ENCODE results near the gene TCF4.

The TCF4 gene

DNA sequence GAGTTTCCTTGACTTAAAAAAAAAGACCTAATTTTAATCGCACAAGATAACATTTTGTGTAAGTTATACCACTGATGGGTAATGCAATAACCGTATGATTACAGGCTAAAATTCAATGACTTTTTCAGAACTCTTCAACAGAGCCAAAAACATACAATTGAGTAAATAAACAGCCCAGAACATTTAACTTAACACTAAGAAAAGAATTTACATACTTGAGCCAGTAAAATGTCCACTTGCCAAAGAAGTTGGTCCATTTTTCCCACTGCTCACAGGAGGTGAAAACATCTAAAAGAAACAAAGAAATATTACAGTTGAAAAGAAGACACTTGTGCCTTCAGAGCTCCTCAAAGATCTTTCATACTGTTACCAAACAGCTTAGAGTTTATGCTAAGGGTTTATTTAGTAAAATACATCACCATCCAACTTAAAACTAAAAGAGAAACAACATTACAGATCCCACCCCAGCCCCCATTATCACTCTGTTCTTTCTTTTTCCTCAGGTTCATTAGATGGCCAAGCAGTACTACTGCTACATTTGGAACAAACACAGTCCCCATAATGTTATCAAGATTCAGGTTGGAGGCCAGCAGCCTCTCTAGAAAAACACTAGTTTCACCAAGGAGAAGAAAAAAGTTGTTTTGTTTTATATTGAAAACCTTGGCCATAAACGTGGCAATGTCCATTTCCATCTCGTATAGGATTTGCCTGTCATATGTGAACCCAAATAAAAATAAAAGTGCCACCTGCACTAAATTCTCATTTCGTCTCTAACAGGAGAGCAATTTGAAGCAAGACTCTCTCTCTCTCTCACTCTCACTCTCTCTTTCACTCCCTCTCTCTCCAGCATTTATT is 2.7 kb downstream of the TCF4 start:
- DNase-seq, result no peak

DNA sequence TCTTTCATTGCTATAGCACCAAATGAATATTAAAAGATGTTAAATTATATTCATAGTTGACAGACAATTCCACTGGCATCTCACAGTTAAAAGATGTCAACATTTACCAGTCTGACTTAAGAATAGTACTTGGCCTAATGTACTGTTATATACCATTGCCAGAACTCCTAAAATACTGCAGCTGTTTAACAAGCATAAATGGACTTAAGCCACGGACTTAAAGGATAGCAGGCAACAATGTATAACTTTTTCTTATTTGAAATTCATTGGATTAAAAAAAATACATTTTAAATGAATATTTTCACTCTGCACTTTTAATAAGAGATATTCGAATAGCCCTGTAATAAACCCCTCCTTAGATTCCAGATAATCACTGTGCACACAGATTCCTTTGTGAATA is 3.8 kb downstream of the TCF4 start:
- DNase-seq, result no peak

- DNase-seq, result no peak
Measured at GRCh38 chr18:55582325-55582724, 5.7 kb downstream of the TCF4 start.

DNA sequence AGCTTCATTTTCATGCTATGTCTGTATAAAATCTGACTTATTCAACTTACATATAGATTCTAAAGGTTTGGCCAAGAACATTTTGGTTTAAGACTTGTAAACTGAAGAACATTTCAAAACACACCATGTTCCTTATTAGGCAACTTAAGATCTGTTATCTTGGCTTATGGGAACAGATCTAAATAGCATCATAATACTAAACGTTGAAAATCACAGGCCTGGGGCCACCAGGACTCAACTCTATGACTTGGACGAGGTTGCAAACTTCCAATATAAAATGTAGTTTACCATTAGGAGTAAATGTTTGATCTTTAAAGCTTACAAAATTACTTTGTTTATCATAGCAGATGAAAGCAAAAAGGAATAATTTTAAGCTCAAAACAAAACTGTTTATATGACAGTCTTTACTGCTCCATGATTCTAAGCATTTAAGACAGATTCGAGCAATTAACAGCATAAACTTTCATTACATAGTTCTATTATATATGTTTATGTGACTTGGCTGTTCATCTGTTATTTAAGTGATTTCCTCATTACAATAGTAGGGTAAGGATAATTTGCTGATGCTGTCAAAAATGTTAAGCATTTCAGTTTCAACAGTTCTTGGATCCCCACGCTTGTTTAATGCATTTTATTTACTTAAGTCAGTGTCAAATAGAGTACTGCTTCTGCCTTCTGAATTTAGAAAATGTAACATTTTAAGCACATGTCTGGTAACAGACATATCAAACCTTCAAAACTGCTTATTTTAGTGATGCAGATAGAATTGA is 8.3 kb downstream of the TCF4 start:
- DNase-seq, result no peak

DNA sequence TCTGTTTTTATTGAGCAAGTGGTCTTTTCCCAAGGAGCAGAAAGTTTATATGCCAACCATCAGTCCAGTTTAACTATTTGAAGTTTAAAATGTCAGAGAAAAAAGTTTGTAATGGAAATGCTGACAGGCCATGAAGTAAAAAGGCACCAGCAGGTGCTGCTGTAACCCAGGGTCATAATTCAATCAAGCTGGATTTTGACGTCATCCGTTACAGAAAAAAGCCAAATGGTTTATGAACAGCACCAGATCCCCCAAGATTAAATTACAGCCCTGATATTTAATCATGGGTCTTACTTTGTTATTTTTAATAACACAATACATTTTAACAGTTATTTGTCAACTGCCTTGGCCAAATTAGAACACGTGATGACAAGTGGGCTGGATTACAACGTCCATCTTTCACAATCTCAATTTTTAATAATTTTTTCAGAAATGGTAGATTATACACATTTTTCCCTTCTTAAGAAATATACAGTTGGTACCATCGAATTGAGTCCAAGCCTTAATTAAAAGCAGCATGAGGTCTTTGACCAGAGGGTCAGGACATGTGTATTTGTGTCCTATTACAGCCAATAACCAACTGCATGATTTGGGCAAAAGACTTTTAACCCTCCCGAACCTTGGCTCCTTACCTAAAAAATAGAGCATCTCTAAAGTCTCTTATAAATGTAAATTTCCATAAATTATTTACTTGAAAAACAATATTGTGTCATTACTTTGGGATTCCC is 10.0 kb downstream of the TCF4 start:
- DNase-seq, result no peak

DNA sequence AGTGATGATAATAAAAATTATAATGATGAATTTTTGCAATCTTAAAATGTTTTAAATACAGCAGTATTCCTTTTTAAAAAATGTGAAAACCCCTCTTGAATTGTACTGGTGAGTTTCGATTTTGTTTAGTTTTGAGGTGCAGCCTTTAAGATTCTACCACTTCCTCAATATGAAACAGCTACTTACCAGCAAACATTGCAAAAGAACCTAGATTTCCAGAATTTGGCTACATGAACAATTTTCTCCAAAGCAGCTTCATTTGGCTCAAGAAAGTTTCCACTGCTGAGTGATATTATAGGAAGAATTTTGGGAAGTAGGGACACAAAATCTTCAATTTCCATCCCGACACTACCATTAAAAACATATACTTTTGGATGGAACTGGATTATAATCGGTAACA is 12.0 kb downstream of the TCF4 start:
- no peak for DNase-seq

- DNase-seq, result no peak
Measured at GRCh38 chr18:55575066-55575465, 12.9 kb downstream of the TCF4 start.

DNA sequence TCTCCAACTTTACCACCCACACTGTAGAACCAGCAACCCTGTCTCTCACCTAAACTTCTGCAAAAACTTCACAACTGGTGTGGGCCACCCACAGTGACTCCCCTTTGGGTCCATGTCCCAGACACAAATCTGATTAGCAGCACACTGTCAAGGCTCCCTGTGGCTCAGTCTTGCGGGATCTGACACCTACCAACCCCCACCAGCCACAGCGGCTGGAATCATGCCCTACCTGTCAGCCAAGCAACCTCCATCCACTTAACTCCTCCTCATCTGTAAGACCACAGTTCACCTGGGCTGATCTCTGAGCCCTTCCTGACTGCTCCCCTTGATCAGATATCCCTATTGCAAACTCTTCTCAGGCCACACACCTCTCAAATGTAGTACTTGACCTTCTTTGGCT is 14.6 kb downstream of the TCF4 start:
- DNase-seq, result no peak

- no peak for DNase-seq
Measured at GRCh38 chr18:55570966-55571365, 17.0 kb downstream of the TCF4 start.

- no peak for DNase-seq
Measured at GRCh38 chr18:55566456-55566935, 21.5 kb downstream of the TCF4 start.

- no peak for DNase-seq
Measured at GRCh38 chr18:55559739-55560138, 28.3 kb downstream of the TCF4 start.

DNA sequence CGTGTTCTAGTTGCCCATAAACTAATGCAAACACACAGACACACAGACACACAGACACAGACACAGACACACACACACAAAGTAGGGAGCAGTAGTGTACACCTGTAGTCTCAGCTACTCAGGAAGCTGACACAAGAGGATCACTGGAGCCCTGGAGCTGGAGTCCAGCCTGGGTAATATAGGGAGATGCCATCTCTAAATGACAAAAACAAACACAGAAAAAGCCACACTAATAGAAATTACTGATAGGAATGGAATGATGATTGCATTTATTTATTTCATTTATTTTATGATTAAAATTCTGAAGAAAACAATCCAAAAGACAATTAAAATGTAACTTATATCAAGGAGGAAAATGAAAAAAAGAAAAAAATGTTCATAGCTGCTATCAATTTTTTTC is 30.8 kb downstream of the TCF4 start:
- no peak for DNase-seq

GRCh38 chr18:55555395-55556027 is 32.5 kb downstream of the TCF4 start:
- DNase-seq, result no peak

DNA sequence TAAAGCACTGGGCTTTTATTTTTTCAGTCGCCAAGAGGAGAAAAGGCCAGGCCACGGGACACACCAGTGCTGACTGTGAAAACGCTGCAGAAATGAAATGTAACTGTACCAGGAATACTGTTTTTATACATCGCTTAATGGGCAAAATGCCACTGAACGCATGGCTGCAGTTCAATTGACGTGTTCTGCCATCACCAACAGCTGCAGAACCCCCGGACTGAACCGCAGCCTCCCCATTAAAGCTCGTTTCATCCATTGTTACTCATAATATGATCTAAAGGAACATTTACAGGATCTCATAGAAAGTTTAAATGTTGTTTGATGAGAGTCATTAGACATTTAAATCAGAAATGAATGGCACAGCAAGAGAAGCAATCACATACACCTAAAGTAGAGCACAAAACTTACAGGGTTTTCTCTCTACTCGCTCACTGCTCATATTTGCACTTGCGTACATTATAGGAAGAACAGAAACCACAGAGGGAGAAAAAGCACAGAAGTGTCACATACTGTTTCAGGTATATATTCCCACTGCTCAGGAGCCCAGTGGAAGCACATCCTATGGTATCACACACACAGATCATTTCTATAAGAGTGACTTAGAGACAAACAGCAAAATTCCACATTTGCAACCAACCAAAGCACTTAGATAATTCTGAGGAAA is 35.3 kb downstream of the TCF4 start:
- DNase-seq, result no peak

DNA sequence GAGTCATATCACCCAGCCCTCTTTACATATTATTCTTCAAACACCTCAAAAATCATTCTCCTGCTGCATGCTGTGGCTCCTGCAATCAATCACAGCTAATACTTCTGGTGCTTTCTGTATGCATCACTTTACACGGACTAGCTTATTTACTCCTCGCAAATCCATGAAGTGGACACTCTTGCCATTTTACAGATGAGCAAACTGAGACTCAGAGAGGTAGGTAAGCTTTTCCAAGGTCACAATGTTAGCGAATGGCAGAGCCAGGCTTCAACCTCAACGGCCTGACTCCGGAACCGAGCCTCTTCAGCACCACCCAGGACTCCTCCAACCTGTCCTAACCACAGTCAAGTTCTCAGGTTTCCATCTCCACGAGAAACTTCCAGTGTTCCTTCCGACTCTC is 36.8 kb downstream of the TCF4 start:
- DNase-seq, result no peak

DNA sequence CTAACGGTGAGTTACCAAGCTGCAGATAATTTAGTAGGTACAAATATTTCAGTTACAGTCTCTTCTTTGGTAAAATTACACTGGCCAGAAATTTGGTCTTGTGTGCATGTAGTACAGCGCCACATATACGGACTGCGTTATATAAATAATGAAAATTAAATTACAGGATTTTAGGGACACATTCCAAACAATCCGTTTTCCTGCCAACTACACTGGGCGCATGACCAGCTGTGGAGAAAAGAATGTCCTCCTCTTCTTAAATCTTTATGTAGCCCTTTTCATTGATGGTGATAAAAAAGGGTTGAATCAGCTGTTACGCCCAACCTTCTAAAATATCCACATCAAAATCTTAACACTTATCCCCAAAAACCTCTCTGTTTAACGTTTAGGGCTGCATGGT is 37.5 kb downstream of the TCF4 start:
- DNase-seq, result no peak

DNA sequence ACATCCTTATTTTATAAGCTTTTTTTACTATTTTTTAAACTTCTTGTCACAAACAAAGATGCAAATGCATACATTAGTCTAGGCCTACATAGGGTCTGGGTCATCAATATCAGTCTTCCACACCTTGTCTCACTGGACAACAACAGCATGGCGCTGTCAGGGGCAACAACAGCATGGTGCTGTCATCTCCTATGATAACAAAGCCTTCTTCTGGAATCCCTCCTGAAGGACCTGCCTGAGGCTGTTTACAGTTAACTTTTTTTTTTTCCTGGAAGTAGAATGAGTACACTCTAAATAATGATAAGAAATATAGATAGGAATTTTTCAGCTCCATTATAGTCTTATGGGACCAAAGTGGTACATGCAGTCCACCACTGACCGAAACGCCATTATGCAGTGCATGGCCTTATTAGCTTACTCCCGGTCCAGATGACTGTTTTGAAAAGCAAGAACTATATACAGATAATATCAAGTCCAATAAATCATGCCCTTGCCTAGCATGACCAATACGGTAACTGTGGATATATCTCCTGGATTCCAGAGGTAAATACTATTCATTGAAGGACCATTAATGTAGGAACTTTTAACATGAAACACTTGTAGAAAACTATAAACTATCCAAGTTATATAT is 38.4 kb downstream of the TCF4 start:
- no peak for DNase-seq

GRCh38 chr18:55547705-55548056 is 40.3 kb downstream of the TCF4 start:
- no peak for DNase-seq

GRCh38 chr18:55546851-55547704 is 40.9 kb downstream of the TCF4 start:
- no peak for DNase-seq

GRCh38 chr18:55544014-55544413 is 44.0 kb downstream of the TCF4 start:
- no peak for DNase-seq

DNA sequence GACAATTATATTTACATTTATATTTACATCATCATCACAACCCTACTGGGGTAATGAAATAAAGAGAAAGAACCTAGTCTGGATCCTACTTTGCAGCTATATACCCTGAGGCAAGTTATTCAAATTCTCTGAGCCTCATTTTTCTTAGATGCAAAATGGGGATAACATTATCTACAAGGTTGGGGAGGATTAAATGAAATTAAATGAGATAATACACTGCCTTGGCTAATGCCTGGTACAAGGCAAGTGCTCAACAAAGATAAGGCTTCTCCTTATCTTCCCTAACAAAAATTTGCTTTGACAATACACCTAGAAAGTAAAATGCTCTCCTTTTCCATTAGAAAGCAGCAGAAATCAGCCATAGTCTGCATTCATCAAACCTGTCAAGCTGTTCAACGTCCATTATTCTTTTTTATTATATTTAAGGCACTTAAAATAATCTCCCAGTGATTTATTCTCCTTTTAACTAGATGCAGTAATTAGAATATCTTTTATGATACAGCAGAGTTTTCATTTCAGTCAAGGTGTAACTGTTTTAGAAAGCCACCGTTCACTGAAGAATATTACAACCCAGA is 44.8 kb downstream of the TCF4 start:
- no peak for DNase-seq

Data from activated CD4-positive, alpha-beta T cell treated with anti-CD3 and anti-CD28 coated beads, Interleukin-2, Interleukin-6, amounts not matched to agents 100 ng/mL and 50 ng/mL, durations not matched to agents 16 hours and 8 hours (primary cell).